Smooth muscle cell of the brain vasculature (primary cell): ENCODE data around the gene GTF3C1.
"Not testable (repeated sequence)": the region's sequence is repeated elsewhere in the genome, so short reads cannot be mapped to it uniquely, and the experiment has no call there.

Experiments used
- DNase-seq: peaks from one replicate; pipeline ENCODE4 v3.0.0-alpha.2; 2012; ENCODE audit warnings: low read depth, low spot score

The GTF3C1 gene

GRCh38 chr16:27444015-27444414 lies 105.7 kb downstream of the GTF3C1 start:
- DNase-seq = no peak

DNA sequence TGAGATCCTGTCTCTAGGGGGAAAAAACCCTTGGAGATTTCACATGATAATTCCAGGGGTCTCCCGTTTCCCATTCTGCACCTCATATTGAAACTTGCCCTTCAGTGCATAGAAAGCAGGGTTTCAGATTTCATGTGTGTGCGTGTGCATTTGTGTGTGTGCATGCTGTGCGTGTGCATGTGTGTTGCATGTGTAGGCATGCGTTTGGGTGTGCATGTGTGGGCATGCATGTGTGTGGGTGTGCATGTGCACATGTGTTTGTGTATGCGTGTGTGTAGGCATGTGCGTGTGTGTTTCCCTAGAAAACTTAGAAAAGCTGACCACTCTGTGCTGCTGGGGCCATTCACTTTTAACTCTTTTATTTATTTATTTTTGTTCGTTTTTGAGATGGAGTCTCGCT lies 107.7 kb downstream of the GTF3C1 start:
- DNase-seq = no peak

- no peak for DNase-seq
Measured at GRCh38 chr16:27441276-27441675, 108.4 kb downstream of the GTF3C1 start.

GRCh38 chr16:27439271-27440018 lies 110.3 kb downstream of the GTF3C1 start:
- DNase-seq = no peak

- DNase-seq = no peak
Measured at GRCh38 chr16:27437946-27438345, 111.8 kb downstream of the GTF3C1 start.

DNA sequence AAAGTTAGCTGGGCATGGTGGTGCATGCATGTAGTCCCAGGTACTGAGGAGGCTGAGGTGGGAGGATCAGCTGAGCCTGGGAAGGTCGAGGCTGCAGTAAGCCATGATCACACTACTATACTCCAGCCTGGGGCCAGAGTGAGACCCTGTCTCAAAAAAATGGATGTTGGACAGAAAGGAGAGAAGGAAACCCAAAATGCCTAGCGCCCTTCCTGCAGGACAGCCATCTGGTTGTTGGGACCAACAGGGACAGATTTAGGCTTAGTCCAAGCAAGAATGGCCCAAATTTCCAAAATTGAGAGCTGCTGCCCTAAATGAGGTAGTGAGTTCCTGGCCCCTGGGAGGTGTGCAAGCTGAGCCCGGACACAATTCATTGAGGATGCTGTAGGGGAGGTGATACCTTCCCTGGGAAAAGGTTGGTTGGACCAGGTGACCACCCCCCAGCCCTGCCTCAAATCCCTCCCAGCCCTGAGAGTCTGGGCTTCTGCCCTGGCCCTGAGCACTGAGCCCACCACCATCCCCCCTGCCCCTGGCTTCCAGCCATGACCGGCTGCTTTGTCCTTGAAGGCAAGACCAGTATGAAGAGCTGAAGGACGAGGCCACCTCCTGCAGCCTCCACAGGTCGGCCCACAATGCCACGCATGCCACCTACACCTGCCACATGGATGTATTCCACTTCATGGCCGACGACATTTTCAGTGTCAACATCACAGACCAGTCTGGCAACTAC lies 112.6 kb downstream of the GTF3C1 start:
- DNase-seq = no peak

DNA sequence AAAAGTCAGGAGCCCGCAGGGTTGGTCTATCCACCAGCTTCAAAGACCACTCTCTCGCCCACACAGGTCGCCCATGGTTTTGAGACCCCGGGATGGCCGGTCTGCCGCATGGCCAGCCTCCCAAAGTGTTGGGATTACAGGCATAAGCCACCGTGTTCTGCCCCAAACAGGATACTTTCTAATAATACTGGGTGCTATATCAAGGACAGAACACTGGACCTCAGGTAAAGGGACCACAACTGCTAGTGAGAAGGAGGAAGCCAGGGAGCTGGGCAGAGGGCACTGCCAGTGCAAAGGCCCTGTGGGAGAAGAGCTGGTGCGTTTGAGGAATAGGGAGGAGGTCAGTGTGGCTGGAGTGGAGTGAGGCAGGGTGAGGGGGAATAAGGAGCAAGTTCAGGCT lies 113.6 kb downstream of the GTF3C1 start:
- DNase-seq = no peak

- DNase-seq = not testable (repeated sequence)
Measured at GRCh38 chr16:27435146-27435545, 114.6 kb downstream of the GTF3C1 start.

DNA sequence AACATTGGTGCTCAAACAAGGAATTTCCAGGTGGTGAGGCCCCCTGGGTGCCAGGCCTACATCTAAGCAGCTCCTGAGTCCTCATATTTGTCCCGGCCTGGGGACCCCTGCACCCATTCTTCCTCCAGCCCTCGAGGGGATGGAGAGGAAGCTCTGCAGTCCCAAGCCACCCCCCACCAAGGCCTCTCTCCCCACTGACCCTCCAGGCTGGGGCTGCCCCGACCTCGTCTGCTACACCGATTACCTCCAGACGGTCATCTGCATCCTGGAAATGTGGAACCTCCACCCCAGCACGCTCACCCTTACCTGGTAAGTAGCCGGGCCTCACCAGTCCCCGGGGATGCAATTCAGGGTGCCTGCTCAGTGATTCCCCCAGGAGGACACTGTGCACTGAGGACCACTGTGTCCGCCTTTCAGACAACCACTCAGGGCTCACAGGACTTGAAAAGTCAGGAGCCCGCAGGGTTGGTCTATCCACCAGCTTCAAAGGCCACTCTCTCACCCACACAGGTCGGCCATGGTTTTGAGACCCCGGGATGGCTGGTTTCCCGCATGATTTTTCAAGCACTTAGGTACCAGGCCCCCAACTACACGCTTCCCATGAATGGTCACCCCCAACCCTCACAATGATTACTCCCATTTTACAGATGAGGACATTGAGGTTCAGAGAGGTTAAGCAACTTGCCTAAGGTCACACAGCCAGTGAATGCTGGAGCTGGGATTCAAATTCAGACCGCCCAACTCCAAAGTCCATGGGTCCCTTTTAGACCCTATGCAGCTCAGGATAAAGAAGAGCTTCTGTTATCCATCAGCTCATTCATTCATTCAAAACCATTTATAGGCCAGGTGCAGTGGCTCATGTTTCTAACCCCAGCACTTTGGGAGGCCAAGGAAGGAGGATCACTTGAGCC lies 115.3 kb downstream of the GTF3C1 start:
- DNase-seq = no peak

DNA sequence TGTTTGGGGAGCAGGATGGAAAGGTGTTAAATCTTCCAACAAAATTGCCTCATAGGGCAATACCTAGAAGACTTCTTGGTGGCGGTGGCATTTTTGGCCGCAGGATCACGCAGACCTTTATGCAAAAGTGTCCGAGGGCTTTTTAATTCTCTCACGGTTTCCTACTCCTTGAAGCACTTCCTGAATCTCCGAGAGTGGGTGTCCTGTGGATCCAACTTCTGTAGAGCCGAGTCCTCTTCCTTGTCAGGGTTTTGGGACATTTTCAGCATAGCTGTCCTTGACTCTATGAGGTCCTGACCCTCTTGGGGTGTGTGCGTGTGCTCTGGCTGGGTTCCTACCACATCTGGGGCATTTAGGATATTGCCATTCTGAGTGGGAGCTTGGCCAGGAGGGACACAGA lies 116.1 kb downstream of the GTF3C1 start:
- no peak for DNase-seq

DNA sequence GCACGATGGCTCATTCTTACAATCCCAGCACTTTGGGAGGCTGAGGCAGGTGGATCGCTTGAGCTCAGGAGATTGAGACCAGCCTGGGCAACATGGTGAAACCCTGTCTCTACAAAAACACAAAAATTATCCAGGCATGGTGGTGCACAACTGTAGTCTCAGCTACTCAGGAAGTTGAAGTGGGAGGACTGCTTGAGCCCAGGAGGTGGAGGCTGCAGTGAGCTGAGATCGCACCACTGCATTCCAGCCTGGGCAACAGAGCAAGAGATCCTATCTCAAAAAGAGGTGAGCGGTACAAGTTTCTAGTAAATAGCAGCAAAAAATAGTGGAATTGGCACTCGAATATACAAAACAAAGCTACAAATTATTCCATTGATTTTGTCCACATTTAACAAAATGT lies 116.5 kb downstream of the GTF3C1 start:
- DNase-seq = not testable (repeated sequence)

GRCh38 chr16:27432558-27432957 lies 117.2 kb downstream of the GTF3C1 start:
- DNase-seq = no peak

- no peak for DNase-seq
Measured at GRCh38 chr16:27431773-27432532, 117.8 kb downstream of the GTF3C1 start.

- DNase-seq = no peak
Measured at GRCh38 chr16:27430923-27431484, 118.7 kb downstream of the GTF3C1 start.

DNA sequence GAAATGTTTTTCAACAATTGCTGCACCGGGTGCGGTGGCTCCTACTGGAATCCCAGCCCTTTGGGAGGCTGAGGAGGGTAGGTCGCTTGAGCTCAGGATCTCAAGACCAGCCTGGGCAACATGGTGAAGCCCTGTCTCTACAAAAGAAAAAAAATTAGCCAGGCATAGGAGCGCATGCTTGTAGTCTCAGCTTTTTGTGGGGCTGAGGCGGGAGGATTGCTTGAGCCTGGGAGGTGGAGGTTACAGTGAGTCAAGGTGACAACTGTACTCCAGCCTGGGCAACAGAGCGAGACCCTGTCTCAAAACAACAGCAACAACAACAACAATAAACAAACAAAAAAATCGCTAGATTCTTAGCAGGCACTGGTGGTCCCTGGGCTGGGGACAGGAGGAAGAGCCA lies 119.2 kb downstream of the GTF3C1 start:
- DNase-seq = no peak

- no peak for DNase-seq
Measured at GRCh38 chr16:27429981-27430441, 119.7 kb downstream of the GTF3C1 start.

DNA sequence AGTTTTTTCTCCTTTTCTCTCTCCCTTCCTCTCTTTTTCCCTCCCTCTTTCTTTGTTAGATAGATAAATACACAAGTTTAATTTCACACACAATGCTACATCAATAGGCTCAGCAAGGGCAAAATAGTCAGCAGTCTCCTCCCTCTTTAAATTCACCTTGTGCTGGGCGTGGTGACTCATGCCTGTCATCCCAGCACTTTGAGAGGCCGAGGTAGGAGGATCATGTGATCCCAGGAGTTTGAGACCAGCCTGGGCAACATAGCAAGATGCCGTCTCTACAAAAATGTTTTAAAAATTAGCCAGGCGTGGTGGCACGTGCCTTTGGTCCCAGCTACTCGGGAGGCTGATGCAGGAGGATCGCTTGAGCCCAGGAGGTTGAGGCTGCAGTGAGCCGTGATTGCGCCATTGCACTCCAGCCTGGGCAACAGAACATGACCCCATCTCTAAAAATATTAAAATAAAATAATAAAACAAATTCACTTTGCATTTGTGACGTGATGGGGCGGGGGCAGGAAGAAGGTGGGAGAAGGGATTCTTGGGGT lies 120.3 kb downstream of the GTF3C1 start:
- DNase-seq = no peak

GRCh38 chr16:27428026-27428785 lies 121.5 kb downstream of the GTF3C1 start:
- DNase-seq = no peak

DNA sequence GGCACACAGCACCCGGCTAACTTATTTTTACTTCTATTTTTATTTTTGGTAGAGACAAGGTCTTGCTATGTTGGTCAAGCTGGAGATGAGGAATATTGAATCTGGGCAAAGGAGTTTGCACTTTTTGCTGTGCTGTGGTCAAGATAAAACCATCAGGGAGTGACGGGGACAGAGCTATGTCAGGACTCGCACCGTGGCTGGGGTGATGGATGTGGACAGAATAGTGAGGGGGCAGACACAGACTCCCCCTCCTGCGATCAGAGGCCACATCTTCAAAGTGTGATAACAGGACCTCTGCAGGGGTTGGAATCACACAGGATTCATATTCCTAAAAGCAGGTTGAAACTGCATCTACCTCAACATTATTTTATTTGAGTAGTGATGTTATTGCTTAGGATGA lies 122.2 kb downstream of the GTF3C1 start:
- DNase-seq = no peak
